Erythroblast (primary cell): Measurements from ENCODE around the gene PRELID3B.

Experiments
- GATA1 ChIP-seq: IDR thresholded peaks from 2 replicates; pipeline ENCODE4 v1.6.1; 2011; ENCODE audit warnings: low read depth, mild to moderate bottlenecking, control low read depth, low read length, moderate library complexity
- POLR2A ChIP-seq: IDR thresholded peaks from 2 replicates; pipeline ENCODE4 v1.6.1; 2011; ENCODE audit warnings: mild to moderate bottlenecking, low read length

- no peak for TF ChIP-seq POLR2A
- no peak for TF ChIP-seq GATA1
Measured at GRCh38 chr20:59048681-59049030, 6.1 kb upstream of the PRELID3B start.
